Colonic mucosa (tissue), 4 donors: Measurements from ENCODE around the gene MXRA7. TPM values are rescaled to one million over a fixed set of nuclear protein-coding genes. Genes with fewer than 3 reads are reported as not detected.

Source experiments
- DNase-seq: peaks from one replicate; pipeline ENCODE4 v3.0.0-alpha.2; 2020
- H3K27ac ChIP-seq: fragments of 200-600 bp; one replicate; pipeline ENCODE4 v1.8.0; 2021
- H3K27me3 ChIP-seq: fragments of 200-600 bp; one replicate; pipeline ENCODE4 v1.8.0; 2021
- H3K36me3 ChIP-seq: fragments of 200-600 bp; one replicate; pipeline ENCODE4 v1.8.0; 2021
- H3K4me1 ChIP-seq: fragments of 200-600 bp; one replicate; pipeline ENCODE4 v1.8.0; 2021; ENCODE audit warnings: mild to moderate bottlenecking
- H3K4me3 ChIP-seq: fragments of 200-600 bp; one replicate; pipeline ENCODE4 v1.8.0; 2021
- H3K9ac ChIP-seq, 2 donors: one replicate each; pipeline ENCODE4 v1.7.0; 2013; ENCODE audit warnings: control low read depth in 2 of 2, low read depth in 2 of 2, low read length in 2 of 2
- H3K9me3 ChIP-seq: fragments of 200-600 bp; one replicate; pipeline ENCODE4 v1.8.0; 2021
- CTCF ChIP-seq: fragments of 200-600 bp; IDR thresholded peaks from one replicate; pipeline ENCODE4 v1.8.0; 2022; ENCODE audit warnings: antibody characterized with exemption, mild to moderate bottlenecking
- intact Hi-C: fragments of 100-400 bp; cut with DNase I; formaldehyde crosslinking; loops from one replicate; pipeline ENCODE4 v1.14.1; 2022
- total RNA-seq, 2 donors: library from RNA; stranded (reverse); fragmentation: NEBNext Ultra II Directional in 1 of 2; extraction: Animal tissue kit (Norgen Biotek cat#: 25700) in 1 of 2; gene quantifications; one replicate each; pipeline ENCODE4 v1.2.1, GENCODE V29; 2021
- donor health status: healthy.
- donor health status: DM: no; HTN: no; CAD: no.
- donor health status: DM: no; HTN: no; CAD: no.

MXRA7 gene
- total RNA-seq, 2 donors from 2014 or later, result 20.3 to 39.3 TPM

GRCh38 chr17:76672270-76672851 is 38.4 kb downstream of the MXRA7 start:
- H3K4me1 ChIP-seq, result peaks cover 12% of the 10 kb centered on the region
- peak overlapping the region; percentile 99 for H3K27ac ChIP-seq
- TF ChIP-seq CTCF, result no peak
- DNase-seq, result peak; percentile 74
- no peaks in the 10 kb centered on the region for H3K27me3 ChIP-seq
- intact Hi-C loops, result no loop called here
- H3K36me3 ChIP-seq, result no peaks in the 10 kb centered on the region
- no peaks in the 10 kb centered on the region for H3K9me3 ChIP-seq
- peak overlapping the region; percentile 68 to 93 for H3K9ac ChIP-seq
- peak overlapping the region; percentile 54 for H3K4me3 ChIP-seq

DNA sequence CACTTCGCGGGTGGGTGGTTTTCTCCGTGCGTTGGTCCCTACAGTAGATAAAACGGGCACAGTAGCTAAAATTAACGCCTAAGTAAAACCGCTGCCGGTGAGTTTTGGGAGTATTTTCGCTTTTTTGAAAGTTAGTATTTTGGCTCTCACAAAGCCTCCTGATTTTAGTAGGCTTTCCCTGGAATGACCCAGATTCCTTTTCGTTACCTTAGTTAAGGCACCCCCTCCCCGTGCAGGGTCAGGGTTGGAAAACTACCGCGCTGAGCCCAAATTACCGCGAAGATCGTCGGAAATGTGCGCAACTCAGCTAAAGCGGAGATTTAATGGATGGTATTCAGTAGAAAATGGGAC is 38.9 kb downstream of the MXRA7 start:
- Histone ChIP-seq H3K9me3 (no peaks in the 10 kb centered on the region), H3K4me1 (peaks cover 12% of the 10 kb centered on the region), H3K27me3 (no peaks in the 10 kb centered on the region), H3K9ac (peak overlapping the region; percentile 68 to 93), H3K27ac (peak overlapping the region; percentile 99), H3K36me3 (no peaks in the 10 kb centered on the region), H3K4me3 (peak overlapping the region; percentile 54)
- intact Hi-C loops, result no loop called here
- TF ChIP-seq CTCF, result no peak
- DNase-seq, result no peak

DNA sequence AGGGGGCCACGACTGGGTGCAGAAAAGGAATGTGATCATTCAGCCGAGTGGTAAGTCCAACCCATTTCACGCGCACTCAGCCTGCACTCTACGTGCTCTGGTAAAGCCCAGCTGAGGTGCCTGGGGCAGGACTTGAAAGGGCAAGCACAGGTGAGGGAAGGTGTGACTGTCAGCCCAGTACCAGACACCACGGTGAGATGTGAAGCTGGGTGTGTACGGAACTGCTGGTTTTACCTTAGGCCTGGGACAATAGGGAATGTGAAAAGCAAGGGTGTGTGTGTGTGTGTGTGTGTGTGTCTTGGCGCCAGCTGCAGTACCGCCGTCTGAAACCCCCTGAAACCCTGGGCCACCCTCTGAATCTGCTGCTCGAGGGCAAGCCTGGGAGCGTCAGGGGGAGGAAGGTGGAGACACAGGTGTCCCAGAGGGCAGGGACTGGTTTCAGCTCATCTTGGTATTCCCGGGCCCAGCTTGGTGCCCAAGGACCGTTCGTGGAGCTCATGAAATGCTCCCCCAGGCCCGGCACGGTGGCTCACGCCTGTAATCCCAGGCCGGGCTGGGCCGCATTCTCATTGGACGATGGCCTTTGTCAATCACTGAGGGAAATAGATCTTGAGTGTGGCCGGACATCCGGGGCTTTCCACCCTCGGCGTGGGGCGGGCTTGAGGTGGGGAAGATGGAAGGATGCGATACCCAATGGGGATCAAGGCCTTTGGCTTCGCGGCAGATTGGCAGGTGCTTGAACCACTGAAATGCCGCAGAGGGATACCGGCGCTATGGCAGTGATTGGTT is 39.4 kb downstream of the MXRA7 start:
- Histone ChIP-seq H3K4me3 (peak overlapping the region; percentile 54), H3K4me1 (peaks cover 12% of the 10 kb centered on the region), H3K36me3 (no peaks in the 10 kb centered on the region), H3K9me3 (no peaks in the 10 kb centered on the region), H3K27ac (peak overlapping the region; percentile 99), H3K27me3 (no peaks in the 10 kb centered on the region), H3K9ac (peak overlapping the region; percentile 67 to 93)
- intact Hi-C loops, result no loop called here
- TF ChIP-seq CTCF, result no peak
- DNase-seq, result peak; percentile 100

- Histone ChIP-seq H3K27me3 (no peaks in the 10 kb centered on the region), H3K4me3 (peak overlapping the region; percentile 24), H3K9me3 (no peaks in the 10 kb centered on the region), H3K36me3 (no peaks in the 10 kb centered on the region), H3K27ac (peak overlapping the region; percentile 99), H3K9ac (peak overlapping the region; percentile 67 to 93), H3K4me1 (peaks cover 12% of the 10 kb centered on the region)
- intact Hi-C loops, result no loop called here
- no peak for DNase-seq
- no peak for TF ChIP-seq CTCF
Observed at GRCh38 chr17:76670718-76671122, 40.0 kb downstream of the MXRA7 start.

DNA sequence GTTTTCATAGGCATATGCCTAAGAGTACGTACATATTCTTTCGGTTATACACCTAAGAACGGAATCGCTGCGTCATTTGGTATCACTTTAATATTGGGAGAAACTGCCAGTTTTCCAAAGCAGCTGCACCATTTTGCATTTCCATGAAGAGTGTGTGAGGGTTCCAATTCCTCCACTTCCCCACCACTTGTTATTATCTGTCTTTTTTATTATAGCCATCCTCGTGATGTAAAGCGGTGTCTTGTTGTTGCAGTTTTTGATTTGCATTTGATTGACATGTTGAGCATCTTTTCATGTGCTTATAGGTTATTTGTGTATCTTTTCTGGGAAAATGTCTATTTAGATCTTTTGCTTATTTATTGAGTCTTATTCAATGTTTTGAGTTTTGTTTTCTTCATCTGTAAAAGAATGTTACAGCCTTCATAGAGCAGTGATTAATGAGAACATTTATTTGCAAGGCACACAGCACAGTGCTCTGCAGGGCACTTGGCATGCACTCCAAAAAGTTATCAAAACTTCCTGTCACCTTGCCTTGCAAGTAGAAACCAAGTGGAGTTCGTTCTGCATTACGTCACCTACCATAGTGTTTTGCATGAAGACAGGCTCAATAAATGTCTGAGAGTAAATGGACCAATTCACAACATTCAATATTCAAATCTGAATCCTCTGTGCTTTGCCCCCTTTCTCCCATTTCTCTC is 40.6 kb downstream of the MXRA7 start:
- Histone ChIP-seq H3K27ac (peak overlapping the region; percentile 99), H3K9ac (peak overlapping the region in 1 of 2 donors; percentile 93), H3K9me3 (no peaks in the 10 kb centered on the region), H3K27me3 (no peaks in the 10 kb centered on the region), H3K4me3 (no peak overlapping the region), H3K4me1 (peaks cover 12% of the 10 kb centered on the region), H3K36me3 (no peaks in the 10 kb centered on the region)
- no peak for TF ChIP-seq CTCF
- no peak for DNase-seq
- intact Hi-C loops, result no loop called here
